GM21529 (cell line): ENCODE measurements around the gene METTL26.
A peak's percentile ranks its signal among the peaks of the same experiment; 100 is the strongest.
"Not testable (repeated sequence)": the region's sequence is repeated elsewhere in the genome, so short reads cannot be mapped to it uniquely, and the experiment has no call there.

Experiments
- ATAC-seq: cut with Tn5 transposase; IDR thresholded peaks from one replicate; pipeline ENCODE4 v1.9.1; 2021; ENCODE audit not compliant: unreplicated experiment

METTL26 gene

GRCh38 chr16:598823-599739 lies 37.0 kb downstream of the METTL26 start:
- no peak for ATAC-seq

GRCh38 chr16:597655-598054 lies 38.5 kb downstream of the METTL26 start:
- ATAC-seq, result not testable (repeated sequence)

DNA sequence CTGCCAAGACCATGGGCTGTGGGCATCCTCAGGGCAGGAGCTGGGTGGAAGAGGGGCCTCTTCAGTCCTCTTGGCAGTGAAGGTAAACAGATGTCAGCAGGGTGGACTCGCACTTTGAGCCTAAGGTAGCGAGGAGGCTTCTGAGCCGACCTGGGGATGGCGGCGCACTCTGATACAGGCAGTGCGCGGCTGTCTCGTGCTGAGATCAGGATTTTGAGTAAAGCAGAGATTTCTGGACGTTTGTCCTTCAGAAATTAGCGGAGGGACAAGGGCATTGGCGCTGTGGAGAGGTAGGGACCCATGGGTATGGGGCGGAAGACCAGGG lies 39.4 kb downstream of the METTL26 start:
- ATAC-seq, result no peak

- ATAC-seq, result no peak
Observed at GRCh38 chr16:595942-596735, 40.0 kb downstream of the METTL26 start.

DNA sequence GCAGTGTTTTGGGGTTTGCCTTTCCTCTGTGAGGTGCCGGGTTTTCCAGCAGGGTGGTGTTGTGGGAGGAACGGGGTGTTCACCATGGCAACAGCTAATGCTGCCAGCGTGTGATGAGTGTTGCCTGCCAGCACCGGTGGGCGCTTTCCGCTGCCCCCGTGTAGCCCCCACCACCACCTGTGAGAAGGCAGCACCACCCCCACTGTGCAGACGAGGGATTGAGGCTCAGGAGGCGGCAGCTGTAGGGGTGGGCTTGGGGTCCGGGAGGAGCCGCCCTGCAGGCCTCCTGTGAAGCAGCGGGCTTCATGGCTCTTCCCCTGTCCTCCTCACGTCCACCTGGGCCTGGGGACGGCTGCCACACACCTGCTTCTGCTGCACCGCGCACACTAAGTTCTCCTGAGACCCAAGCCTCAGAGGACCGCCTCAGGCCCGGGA lies 41.0 kb downstream of the METTL26 start:
- ATAC-seq, result no peak

DNA sequence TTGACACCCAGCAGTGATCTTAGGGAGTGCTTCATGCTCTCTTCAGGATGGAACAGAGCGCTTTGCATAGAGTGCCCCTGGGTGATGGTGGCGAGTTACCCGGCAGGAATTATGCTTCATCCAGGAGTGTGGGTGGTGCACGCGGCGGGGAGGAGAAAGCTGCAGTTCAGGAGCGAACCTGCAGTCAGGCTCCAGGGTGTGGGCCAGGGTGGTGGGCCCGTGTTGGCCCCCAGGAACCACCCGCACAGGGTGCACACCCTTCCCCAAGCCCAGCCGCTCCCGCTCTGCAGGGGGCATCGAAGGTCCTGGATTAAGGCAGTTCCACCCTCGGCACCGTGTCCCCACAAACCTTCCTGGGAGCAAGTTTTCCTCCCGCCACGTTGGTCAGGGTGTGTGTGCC lies 42.3 kb downstream of the METTL26 start:
- ATAC-seq, result no peak

DNA sequence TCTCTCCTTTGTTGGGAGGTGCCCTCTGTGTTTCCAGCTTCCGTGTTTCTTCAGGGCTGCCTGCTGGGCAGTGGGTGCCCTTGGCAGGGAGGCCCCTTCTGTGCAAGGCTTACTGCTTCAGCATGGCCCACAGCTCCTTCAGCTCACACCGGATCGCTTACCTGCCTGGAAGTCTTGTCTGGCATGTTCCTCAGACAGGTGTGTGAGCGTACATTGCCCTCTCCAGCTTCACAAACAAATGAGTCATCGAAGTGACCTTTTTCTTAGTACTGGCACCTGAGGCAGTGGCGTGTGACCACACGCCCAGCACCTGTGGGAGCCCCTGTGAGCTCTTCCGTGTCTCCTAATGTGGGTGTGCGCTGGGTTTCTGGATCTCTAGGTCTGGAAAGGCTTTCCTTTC lies 42.7 kb downstream of the METTL26 start:
- ATAC-seq, result no peak

- no peak for ATAC-seq
Observed at GRCh38 chr16:592518-593306, 43.4 kb downstream of the METTL26 start.

DNA sequence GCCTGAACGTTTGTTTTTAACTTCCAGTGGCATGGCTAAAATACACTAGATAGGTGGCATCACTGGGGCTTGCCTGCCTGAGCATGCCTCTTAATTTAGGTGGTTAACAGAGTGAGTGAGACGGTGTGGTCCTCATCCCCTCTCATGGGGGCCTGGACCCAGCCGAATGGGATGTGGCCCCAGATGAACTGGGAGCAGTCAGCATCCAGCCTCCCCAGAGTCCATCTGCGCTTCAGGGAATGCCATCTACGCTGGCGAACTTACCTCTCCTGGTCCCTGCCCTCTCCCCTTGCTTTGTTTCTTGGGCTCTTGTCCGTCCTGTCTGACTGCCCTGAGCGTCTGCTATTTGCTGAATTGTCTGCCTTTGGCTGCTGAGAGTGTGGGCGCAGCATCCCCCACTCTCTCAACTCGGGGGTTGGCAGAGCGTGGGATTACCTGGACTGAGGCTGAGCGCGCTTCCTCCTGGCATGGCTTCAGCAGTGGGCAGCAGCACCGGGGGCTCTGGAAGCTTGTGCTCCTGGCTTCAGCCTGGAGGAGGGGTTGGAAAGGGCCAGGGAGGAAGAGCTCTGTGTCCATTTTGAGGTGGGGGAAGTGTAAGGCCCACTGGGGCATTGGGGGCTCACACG lies 44.1 kb downstream of the METTL26 start:
- ATAC-seq, result no peak

DNA sequence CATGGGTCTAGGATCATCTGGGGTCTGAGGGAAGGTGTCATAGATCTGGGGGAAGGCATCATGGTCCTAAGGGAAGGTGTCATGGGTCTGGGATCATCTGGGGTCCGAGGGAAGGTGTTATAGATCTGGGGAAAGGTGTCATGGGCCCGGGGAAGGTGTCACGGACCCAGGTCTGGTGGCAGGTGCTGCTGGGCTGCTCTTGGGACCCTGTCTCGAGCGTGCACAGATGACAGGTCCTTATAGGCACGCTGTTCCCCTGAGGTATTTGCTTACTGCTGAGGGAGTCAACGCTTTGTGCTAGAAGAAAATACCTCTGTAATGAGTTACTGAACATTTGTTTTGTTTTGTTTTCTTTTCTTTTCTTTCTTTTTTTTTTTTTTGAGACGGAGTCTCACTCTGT lies 44.9 kb downstream of the METTL26 start:
- ATAC-seq, result no peak

GRCh38 chr16:590815-591200 lies 45.3 kb downstream of the METTL26 start:
- no peak for ATAC-seq

DNA sequence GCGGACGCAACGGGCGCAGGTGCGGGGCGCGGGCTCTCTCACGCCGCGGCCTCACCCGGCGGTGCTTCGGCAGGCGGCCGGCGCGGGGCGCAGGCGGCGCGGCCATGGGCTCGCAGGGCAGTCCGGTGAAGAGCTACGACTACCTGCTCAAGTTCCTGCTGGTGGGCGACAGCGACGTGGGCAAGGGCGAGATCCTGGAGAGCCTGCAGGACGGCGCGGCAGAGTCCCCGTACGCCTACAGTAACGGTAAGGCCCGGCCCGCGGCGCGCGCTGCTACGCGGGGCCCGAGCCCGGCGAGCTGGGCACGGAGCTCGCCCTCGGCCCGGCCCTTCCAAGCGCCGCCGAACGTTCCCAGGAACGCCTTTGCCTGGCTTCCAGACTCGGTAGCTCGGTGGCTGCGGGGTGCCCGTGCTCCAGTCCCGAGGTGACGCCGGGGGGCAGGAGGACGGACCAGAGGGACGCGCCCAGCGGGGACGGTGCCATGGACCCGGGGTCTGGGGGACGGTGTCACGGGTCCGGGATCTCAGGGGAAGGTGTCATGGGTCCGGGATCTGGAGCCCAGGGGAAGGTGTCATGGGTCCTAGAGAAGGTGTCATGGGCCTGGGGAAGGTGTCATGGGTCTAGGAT lies 45.8 kb downstream of the METTL26 start:
- no peak for ATAC-seq

- ATAC-seq, result peak; percentile 79
Observed at GRCh38 chr16:589658-590187, 46.4 kb downstream of the METTL26 start, which contains the start of gene RAB40C. Gene RAB40C (plus strand): TSS chr16:590066. CDS start chr16:590292, 226 bp downstream.

GRCh38 chr16:588889-589657 lies 47.0 kb downstream of the METTL26 start:
- ATAC-seq, result peak; percentile 70

GRCh38 chr16:588639-588888 lies 47.5 kb downstream of the METTL26 start:
- ATAC-seq, result peak; percentile 7

GRCh38 chr16:586645-587590 lies 49.2 kb downstream of the METTL26 start:
- ATAC-seq, result no peak

- no peak for ATAC-seq
Observed at GRCh38 chr16:586047-586644, 50.0 kb downstream of the METTL26 start.

DNA sequence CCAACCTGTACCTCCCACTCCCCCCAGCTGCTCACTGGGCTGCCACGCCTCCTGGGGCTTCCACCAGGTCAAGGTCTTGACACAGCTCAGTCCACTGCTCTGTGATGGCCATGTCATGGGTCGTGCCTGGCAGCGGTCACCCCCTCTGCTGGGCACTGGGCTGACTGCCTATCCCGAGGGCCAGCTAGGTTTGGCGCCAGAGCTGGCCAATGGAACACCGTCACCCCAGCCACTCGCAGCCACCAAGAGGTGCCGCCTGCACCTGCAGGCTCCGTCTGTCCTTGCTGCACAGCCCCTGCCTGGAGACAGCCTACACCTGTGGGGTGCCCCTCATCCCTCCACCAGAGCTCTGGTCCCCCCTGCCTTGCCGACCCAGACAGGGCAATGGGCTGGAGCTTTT lies 50.8 kb downstream of the METTL26 start:
- ATAC-seq, result no peak
